Uterus (tissue), 2 donors: ENCODE data around the gene SDHA.

ENCODE experiments used
- CTCF ChIP-seq, 4 experiments: fragments of 200-600 bp in 2 of 4; fragments of 450-650 bp in 2 of 4; sonication (generic) in 2 of 4; IDR thresholded peaks; one replicate each; pipeline ENCODE4 v1.5.1; 2016 to 2019; ENCODE audit warnings: antibody characterized with exemption in 4 of 4, mild to moderate bottlenecking in 2 of 4, moderate library complexity in 1 of 4
- POLR2A ChIP-seq, 2 donors: fragments of 450-650 bp; IDR thresholded peaks; one replicate each; pipeline ENCODE4 v1.6.1; 2016; ENCODE audit warnings: antibody characterized with exemption in 2 of 2, mild to moderate bottlenecking in 1 of 2, moderate library complexity in 1 of 2

- no peak for TF ChIP-seq CTCF (IDR thresholded peaks at IDR 0.05)
- no peak for TF ChIP-seq POLR2A (IDR thresholded peaks at IDR 0.05)
These were observed 4.2 kb upstream of the SDHA start for GRCh38 chr5:213803-214395.
